Measurements from ENCODE around the gene WWOX. TPM values are rescaled to one million over a fixed set of nuclear protein-coding genes. Genes with fewer than 3 reads are reported as not detected.

WWOX gene
- total and polyA plus RNA-seq, 2 of the 13 experiments (the other 11 are each of a cell fraction or from before 2014, with no cell fraction given): 9.1 to 37.4 TPM

DNA sequence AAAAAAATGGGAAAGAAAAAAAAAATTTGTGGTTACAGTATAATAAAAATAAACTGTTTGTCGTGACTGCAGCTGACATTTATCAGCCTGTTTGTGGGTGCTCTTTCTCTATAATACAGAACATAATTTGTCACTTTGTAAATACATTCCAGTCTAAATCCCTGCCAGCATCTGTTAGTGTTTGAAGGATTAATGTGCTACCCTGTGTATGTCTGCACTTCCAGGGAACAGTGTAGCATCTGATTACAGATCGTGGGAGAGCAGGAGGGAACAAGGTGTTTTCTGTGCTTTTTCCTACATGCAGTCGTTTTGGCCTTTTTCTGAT is 265.1 kb downstream of the WWOX start (continued):
- TF ChIP-seq, protein P1, sequence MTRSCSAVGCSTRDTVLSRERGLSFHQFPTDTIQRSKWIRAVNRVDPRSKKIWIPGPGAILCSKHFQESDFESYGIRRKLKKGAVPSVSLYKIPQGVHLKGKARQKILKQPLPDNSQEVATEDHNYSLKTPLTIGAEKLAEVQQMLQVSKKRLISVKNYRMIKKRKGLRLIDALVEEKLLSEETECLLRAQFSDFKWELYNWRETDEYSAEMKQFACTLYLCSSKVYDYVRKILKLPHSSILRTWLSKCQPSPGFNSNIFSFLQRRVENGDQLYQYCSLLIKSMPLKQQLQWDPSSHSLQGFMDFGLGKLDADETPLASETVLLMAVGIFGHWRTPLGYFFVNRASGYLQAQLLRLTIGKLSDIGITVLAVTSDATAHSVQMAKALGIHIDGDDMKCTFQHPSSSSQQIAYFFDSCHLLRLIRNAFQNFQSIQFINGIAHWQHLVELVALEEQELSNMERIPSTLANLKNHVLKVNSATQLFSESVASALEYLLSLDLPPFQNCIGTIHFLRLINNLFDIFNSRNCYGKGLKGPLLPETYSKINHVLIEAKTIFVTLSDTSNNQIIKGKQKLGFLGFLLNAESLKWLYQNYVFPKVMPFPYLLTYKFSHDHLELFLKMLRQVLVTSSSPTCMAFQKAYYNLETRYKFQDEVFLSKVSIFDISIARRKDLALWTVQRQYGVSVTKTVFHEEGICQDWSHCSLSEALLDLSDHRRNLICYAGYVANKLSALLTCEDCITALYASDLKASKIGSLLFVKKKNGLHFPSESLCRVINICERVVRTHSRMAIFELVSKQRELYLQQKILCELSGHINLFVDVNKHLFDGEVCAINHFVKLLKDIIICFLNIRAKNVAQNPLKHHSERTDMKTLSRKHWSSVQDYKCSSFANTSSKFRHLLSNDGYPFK (CRISPR knock-in tag; IDR thresholded peaks at IDR 0.05; ENCODE audit: borderline replicate concordance): no peak
- no peak for TF ChIP-seq ZNF660 (CRISPR knock-in tag; IDR thresholded peaks at IDR 0.05; ENCODE audit: borderline replicate concordance, low read depth)
- no peak for TF ChIP-seq NONO (IDR thresholded peaks at IDR 0.05)
- TF ChIP-seq NONO (CRISPR knock-in tag; conservative IDR thresholded peaks at IDR 0.05): no peak
- TF ChIP-seq, protein P2, sequence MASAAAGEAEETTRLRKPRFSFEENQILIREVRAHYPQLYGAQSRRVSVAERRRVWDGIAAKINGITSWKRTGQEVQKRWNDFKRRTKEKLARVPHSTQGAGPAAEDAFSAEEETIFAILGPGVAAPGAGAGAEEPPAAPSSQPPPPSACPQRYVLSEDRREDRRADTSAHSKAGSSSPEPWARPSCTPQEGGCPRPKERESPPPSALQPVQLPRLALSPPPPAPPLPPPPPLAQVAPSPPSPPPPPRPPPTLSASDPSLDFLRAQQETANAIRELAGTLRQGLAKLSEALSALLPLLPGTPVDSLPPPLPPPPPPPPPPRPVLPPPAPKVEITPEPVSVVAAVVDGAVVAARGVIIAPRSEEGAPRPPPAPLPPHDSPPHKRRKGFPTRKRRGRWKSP (CRISPR knock-in tag; IDR thresholded peaks at IDR 0.05): no peak
- no peak for TF ChIP-seq TBL1XR1 (IDR thresholded peaks at IDR 0.05; ENCODE audit: borderline replicate concordance, low read length, partially characterized antibody)
- no peak for TF ChIP-seq BCL6 (CRISPR knock-in tag; IDR thresholded peaks at IDR 0.05)

DNA sequence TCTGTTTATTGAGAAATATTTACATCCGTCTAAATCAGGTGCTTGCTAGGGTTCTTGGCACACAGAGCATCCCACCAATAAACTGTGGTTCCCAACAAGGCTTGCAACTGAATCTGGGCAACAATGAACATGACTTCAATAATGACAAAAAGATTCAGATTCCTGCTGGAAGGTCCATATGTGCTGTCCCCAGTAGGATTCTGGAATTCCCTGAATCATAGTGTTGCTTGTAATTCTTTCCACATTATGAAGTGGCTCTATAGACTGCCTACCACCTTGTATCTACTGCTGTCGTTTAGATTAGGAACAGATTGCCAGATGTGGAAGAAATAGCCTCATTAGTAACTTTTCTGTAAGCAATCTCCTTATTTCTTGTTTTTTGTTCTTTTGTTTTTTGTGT is 265.9 kb downstream of the WWOX start:
- no peaks in the 10 kb centered on the region for H4K20me1 ChIP-seq (ENCODE audit: insufficient read depth, low read length)
- no peak overlapping the region for H3K27ac ChIP-seq (ENCODE audit: extremely low read length, insufficient read depth, low read length)
- H3K9me3 ChIP-seq (ENCODE audit: low read length): no peaks in the 10 kb centered on the region
- TF ChIP-seq ZNF737 (CRISPR knock-in tag; IDR thresholded peaks at IDR 0.05; ENCODE audit: borderline replicate concordance) (no peak), RBAK (CRISPR knock-in tag; IDR thresholded peaks at IDR 0.05) (no peak), HNRNPK (IDR thresholded peaks at IDR 0.05; ENCODE audit: low read depth, low read length, poor library complexity, severe bottlenecking) (no peak)
- no peak for ATAC-seq
- no peaks in the 10 kb centered on the region for H3K36me3 ChIP-seq (replicated peaks in 1 of 2; ENCODE audit: control insufficient read depth in 1 of 2, insufficient read depth in 2 of 2, low read length in 2 of 2)
- H2AFZ ChIP-seq (ENCODE audit: low read length): no peak overlapping the region
- no peak overlapping the region for H3K9ac ChIP-seq (ENCODE audit: insufficient read depth, low read depth, low read length)
- no peaks in the 10 kb centered on the region for H3K27me3 ChIP-seq (ENCODE audit: control insufficient read depth in 1 of 2, insufficient read depth in 2 of 2, low read length in 2 of 2)
- FAIRE-seq: no peak
- no peak overlapping the region for H3K4me3 ChIP-seq (replicated peaks in 1 of 3; ENCODE audit: insufficient read depth in 1 of 3, low read depth in 2 of 3, low read length in 3 of 3)
- H3K79me2 ChIP-seq (ENCODE audit: insufficient read depth, low read length): no peaks in the 10 kb centered on the region
- ChIA-PET POLR2A (no interaction called here), CTCF (ENCODE audit: low intra/inter-chr PET ratio, low total read pairs) (no interaction called here)
- H3K4me1 ChIP-seq (ENCODE audit: insufficient read depth, low read length): no peaks in the 10 kb centered on the region
- WGBS (ENCODE audit: low lambda C conversion rate): 96% methylated on average over 2 of the region's 2 CpGs
- no TSS peak for BruUV-seq (replicated peaks)
- in situ Hi-C loops (cut with HindIII; ENCODE audit: extremely low pct_ligation_motif_present, low pct_unique_long_range_greater_than_20kb) (no loop called here), intact Hi-C loops (cut with micrococcal nuclease; ENCODE audit: unreplicated experiment) (no loop called here)
- no peak for DNase-seq (ENCODE audit: low spot score)
- no peak overlapping the region for H3K4me2 ChIP-seq (ENCODE audit: low read depth, low read length)
